Osteoblast (primary cell): ENCODE results near the gene LIMD2. TPM values are rescaled to one million over a fixed set of nuclear protein-coding genes. Genes with fewer than 3 reads are reported as not detected.

Experiments
- DNase-seq: peaks from one replicate; pipeline ENCODE4 v3.0.0; 2011; ENCODE audit warnings: low spot score, mixed read lengths; ENCODE audit not compliant: insufficient read length; ENCODE audit errors: missing footprints
- H2AFZ ChIP-seq: 2 replicates; pipeline ENCODE4 v1.6.0; 2011; ENCODE audit warnings: mild to moderate bottlenecking, low read length
- H3K27ac ChIP-seq: 2 replicates; pipeline ENCODE4 v1.5.1; 2011; ENCODE audit warnings: mild to moderate bottlenecking, low read depth, low read length, moderate library complexity
- H3K27me3 ChIP-seq: 2 replicates; pipeline ENCODE4 v1.6.0; 2012; ENCODE audit warnings: mild to moderate bottlenecking, control low read depth, inconsistent platforms, low read length, moderate library complexity; ENCODE audit not compliant: insufficient read depth
- H3K36me3 ChIP-seq: 2 replicates; pipeline ENCODE4 v1.5.1; 2011; ENCODE audit warnings: mild to moderate bottlenecking, low read length, control low read depth, moderate library complexity; ENCODE audit not compliant: insufficient read depth
- H3K4me1 ChIP-seq: 2 replicates; pipeline ENCODE4 v1.5.1; 2011; ENCODE audit warnings: mild to moderate bottlenecking, low read length, control low read depth, moderate library complexity; ENCODE audit not compliant: insufficient read depth
- H3K4me2 ChIP-seq: 2 replicates; pipeline ENCODE4 v1.6.0; 2011; ENCODE audit warnings: mild to moderate bottlenecking, low read length; ENCODE audit not compliant: insufficient read depth
- H3K4me3 ChIP-seq: fragments of 200-600 bp; sonication (generic); 3 replicates; pipeline ENCODE4 v1.5.1; 2012; ENCODE audit warnings: mild to moderate bottlenecking, low read length, inconsistent platforms; ENCODE audit not compliant: insufficient read depth
- H3K79me2 ChIP-seq: 2 replicates; pipeline ENCODE4 v1.6.0; 2012; ENCODE audit warnings: mild to moderate bottlenecking, low read length, control low read depth, inconsistent platforms; ENCODE audit not compliant: insufficient read depth
- H3K9me3 ChIP-seq: 2 replicates; pipeline ENCODE4 v1.5.1; 2011; ENCODE audit warnings: low read depth, low read length, control low read depth
- H4K20me1 ChIP-seq: 2 replicates; pipeline ENCODE4 v1.6.0; 2012; ENCODE audit warnings: mild to moderate bottlenecking, low read length, control low read depth; ENCODE audit not compliant: insufficient read depth
- total RNA-seq: library from RNA; depleted of rRNA; stranded (reverse); fragments of >200 nt; gene quantifications from 2 replicates; pipeline ENCODE4 v1.2.3, GENCODE V29; 2012
- TF ChIP-seq, protein P1 (sequence below): IDR thresholded peaks from 2 replicates; pipeline ENCODE4 v1.5.1; 2011; ENCODE audit warnings: mild to moderate bottlenecking, low read depth, low read length, moderate library complexity; ENCODE audit errors: extremely low read depth

Gene LIMD2
- total RNA-seq, 1 donor, result 4.3 TPM

DNA sequence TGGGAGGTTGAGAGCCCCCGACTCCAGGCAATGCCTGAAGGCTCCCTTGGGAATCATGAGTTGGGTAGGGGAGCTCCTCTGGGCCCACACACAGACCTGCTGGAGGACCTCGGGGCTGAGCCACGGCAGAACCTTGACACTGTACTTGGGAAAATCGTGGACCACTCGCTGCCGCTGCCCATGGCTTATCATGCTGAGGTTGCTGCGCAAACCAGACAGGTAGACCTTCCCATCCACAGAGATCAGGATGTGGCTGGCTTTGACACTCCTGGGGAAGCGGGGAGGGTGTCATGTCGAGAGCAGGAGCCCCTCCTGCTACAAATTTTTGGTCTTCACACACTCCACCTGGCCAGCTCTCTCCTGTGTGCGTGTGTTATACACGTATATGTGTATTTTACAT lies 7.2 kb upstream of the LIMD2 start:
- TF ChIP-seq, protein P1, sequence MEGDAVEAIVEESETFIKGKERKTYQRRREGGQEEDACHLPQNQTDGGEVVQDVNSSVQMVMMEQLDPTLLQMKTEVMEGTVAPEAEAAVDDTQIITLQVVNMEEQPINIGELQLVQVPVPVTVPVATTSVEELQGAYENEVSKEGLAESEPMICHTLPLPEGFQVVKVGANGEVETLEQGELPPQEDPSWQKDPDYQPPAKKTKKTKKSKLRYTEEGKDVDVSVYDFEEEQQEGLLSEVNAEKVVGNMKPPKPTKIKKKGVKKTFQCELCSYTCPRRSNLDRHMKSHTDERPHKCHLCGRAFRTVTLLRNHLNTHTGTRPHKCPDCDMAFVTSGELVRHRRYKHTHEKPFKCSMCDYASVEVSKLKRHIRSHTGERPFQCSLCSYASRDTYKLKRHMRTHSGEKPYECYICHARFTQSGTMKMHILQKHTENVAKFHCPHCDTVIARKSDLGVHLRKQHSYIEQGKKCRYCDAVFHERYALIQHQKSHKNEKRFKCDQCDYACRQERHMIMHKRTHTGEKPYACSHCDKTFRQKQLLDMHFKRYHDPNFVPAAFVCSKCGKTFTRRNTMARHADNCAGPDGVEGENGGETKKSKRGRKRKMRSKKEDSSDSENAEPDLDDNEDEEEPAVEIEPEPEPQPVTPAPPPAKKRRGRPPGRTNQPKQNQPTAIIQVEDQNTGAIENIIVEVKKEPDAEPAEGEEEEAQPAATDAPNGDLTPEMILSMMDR, result no peak
- Histone ChIP-seq H3K4me2 (no peak overlapping the region), H3K36me3 (peaks cover 43% of the 10 kb centered on the region), H3K79me2 (no peaks in the 10 kb centered on the region), H3K27me3 (no peaks in the 10 kb centered on the region), H3K9me3 (no peaks in the 10 kb centered on the region), H4K20me1 (no peaks in the 10 kb centered on the region), H3K27ac (no peak overlapping the region), H3K4me3 (no peak overlapping the region), H2AFZ (no peak overlapping the region), H3K4me1 (no peaks in the 10 kb centered on the region)
- DNase-seq, result no peak

DNA sequence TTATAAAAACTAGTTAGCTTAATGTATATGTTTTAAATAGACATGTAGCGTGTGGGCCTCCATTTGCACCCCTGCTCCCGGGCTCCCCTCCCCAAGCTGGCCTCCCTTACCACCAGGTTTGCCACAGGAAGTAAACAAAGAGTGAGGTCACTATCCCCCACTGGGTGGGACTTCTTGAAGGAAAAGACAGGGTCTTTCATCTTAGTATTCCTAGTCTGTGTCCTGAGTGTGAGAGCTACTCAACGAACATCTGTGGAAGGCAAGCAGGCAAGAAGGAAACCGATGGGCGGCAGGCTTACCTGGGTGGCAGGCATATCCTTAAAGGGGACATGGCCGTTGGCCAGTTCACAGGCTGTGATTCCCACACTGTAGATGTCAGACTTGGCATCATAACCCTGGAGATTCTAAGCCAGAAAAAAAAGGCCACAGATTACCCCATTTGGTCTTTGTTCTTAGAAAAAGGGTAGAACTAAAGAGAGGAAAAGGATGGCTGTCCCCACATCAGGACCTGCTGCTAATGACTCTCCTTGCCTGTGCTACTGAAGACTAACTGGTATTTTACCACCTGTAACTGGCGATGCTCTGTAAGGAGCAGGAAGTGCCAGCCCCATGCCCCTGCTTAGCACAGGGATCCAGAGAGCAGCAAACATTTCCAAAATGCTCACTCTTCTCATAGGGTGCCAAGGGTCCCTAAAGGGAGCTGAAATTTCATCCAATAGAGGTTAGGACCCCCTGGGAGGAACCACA lies 6.6 kb upstream of the LIMD2 start:
- peak; percentile 70 for DNase-seq
- Histone ChIP-seq H3K4me1 (no peaks in the 10 kb centered on the region), H3K36me3 (peaks cover 38% of the 10 kb centered on the region), H2AFZ (no peak overlapping the region), H3K27me3 (no peaks in the 10 kb centered on the region), H3K9me3 (no peaks in the 10 kb centered on the region), H3K4me3 (no peak overlapping the region), H3K79me2 (no peaks in the 10 kb centered on the region), H3K27ac (no peak overlapping the region), H4K20me1 (no peaks in the 10 kb centered on the region), H3K4me2 (no peak overlapping the region)
- TF ChIP-seq, protein P1, result no peak

DNA sequence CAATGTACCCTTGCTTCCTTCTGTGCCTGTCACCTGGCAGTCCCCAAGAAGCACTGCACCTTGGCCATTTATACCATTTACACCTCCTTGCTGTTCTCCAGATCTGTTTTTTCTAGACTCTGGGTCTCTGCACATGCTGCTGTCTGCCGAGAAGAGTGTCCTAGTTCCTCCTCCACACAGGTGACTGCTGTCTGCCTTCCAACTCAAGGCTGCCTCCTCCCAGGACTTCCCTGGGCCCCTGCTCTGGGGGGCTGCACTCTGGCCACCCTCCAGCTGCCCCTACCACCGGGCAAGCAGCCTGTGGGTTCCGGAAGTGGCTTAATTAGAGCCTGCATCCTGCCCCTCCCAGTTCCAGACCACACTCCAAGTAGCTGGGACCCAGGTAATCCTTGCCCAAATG lies 5.7 kb upstream of the LIMD2 start:
- no peaks in the 10 kb centered on the region for H3K27me3 ChIP-seq
- no peak overlapping the region for H3K4me3 ChIP-seq
- no peak overlapping the region for H3K27ac ChIP-seq
- peaks cover 7% of the 10 kb centered on the region for H3K4me1 ChIP-seq
- no peaks in the 10 kb centered on the region for H4K20me1 ChIP-seq
- no peak for DNase-seq
- H2AFZ ChIP-seq, result no peak overlapping the region
- TF ChIP-seq, protein P1, result no peak
- no peaks in the 10 kb centered on the region for H3K9me3 ChIP-seq
- H3K79me2 ChIP-seq, result no peaks in the 10 kb centered on the region
- H3K36me3 ChIP-seq, result peaks cover 33% of the 10 kb centered on the region
- no peak overlapping the region for H3K4me2 ChIP-seq

DNA sequence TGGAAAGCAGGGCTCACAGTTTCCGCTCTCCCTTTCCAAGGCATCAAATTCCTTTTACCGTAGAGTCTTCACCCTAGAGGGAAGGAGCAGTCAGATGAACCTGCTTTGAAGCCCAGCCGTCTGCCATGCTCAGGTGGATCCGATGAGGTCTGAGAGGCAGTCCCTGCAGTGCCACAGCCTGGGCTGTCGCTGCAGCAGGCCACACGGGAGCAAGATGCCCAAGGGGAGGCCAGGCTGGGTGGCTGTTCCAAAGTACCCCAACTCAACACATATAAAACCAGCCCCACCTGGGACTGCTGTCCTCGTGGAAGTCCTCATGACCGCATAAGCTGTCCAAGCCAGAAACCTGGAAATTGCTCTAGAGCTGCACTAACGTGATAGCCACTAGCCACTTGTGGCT lies 4.9 kb upstream of the LIMD2 start:
- no peaks in the 10 kb centered on the region for H4K20me1 ChIP-seq

More for the DNA sequence above, 4.9 kb upstream of the LIMD2 start:
- peak; percentile 80 for DNase-seq
- TF ChIP-seq, protein P1, result no peak
- Histone ChIP-seq H3K4me3 (no peak overlapping the region), H3K36me3 (peaks cover 27% of the 10 kb centered on the region), H3K4me1 (peaks cover 8% of the 10 kb centered on the region), H3K27me3 (no peaks in the 10 kb centered on the region), H3K79me2 (no peaks in the 10 kb centered on the region), H2AFZ (no peak overlapping the region), H3K9me3 (no peaks in the 10 kb centered on the region), H3K4me2 (no peak overlapping the region), H3K27ac (no peak overlapping the region)
